Ovary (tissue), 9 donors: ENCODE measurements around the gene LMNTD2. TPM values are rescaled to one million over a fixed set of nuclear protein-coding genes. Genes with fewer than 3 reads are reported as not detected.

Experiments used
- DNase-seq, 5 donors: peaks; one replicate each; pipeline ENCODE4 v3.0.0-alpha.2; 2019 to 2020
- H3K27ac ChIP-seq, 2 donors: fragments of 200-600 bp; one replicate each; pipeline versions ENCODE4 v1.5.1 to v1.8.0; 2019 to 2022
- H3K27me3 ChIP-seq: fragments of 200-600 bp; one replicate; pipeline ENCODE4 v1.8.0; 2022
- H3K36me3 ChIP-seq: fragments of 200-600 bp; sonication (generic); one replicate; pipeline ENCODE4 v1.5.1; 2019
- H3K4me1 ChIP-seq: one replicate; pipeline ENCODE4 v1.8.1; 2013; ENCODE audit warnings: mild to moderate bottlenecking, moderate library complexity; ENCODE audit not compliant: insufficient read depth
- H3K4me3 ChIP-seq: fragments of 200-600 bp; sonication (generic); one replicate; pipeline ENCODE4 v1.5.1; 2017
- H3K9me3 ChIP-seq, 2 donors: fragments of 200-600 bp in 1 of 2; sonication (generic) in 1 of 2; one replicate each; pipeline versions ENCODE4 v1.5.1 to v1.8.1; 2013 to 2019; ENCODE audit warnings: mild to moderate bottlenecking in 1 of 2, moderate library complexity in 1 of 2
- EP300 ChIP-seq: sonication (generic); formaldehyde crosslinking; IDR thresholded peaks from one replicate; pipeline ENCODE4 v1.6.1; 2017; ENCODE audit warnings: antibody characterized with exemption
- POLR2A ChIP-seq: fragments of 450-650 bp; IDR thresholded peaks from one replicate; pipeline ENCODE4 v1.6.1; 2017; ENCODE audit warnings: antibody characterized with exemption, mild to moderate bottlenecking, moderate library complexity
- WGBS, 3 donors: extraction: QIAGEN DNeasy Blood & Tissue Kit in 1 of 3; methylation state at CpG; one replicate each; pipeline versions ENCODE4 v1.1.5 to v1.1.7; 2013 to 2017; 5-methylcytosine and 5-hydroxymethylcytosine counted together
- intact Hi-C, 4 donors: fragments of 100-400 bp; cut with DNase I; formaldehyde crosslinking; loops; one replicate each; pipeline versions ENCODE4 v1.11.0 to v1.15.1; 2022 to 2023
- polyA plus RNA-seq, 2 donors: library from polyadenylated mRNA; stranded (reverse); fragments of 200-250 nt in 1 of 2; fragments of 350-450 nt in 1 of 2; fragmentation: Illumina TruSeq in 1 of 2; extraction: RNeasy Lipid Tissue Mini Kit (QIAGEN cat#74804) in 1 of 2; gene quantifications; one replicate each; pipeline ENCODE4 v1.2.3, GENCODE V29; 2013 to 2014
- total RNA-seq, 7 donors: library from RNA; depleted of rRNA in 2 of 7; stranded (reverse); fragments of >200 nt in 2 of 7; fragmentation: NEBNext Ultra II Directional in 3 of 7; extraction: Animal tissue kit (Norgen Biotek cat#: 25700) in 3 of 7; gene quantifications; one replicate each; pipeline versions ENCODE4 v1.1.0 to v1.2.4, GENCODE V29; 2016 to 2023
- TF ChIP-seq, protein P1 (sequence below), 3 donors: fragments of 450-650 bp in 2 of 3; fragments of 200-600 bp in 1 of 3; IDR thresholded peaks; one replicate each; pipeline versions ENCODE4 v1.5.1 to v1.8.0; 2016 to 2022; ENCODE audit warnings: antibody characterized with exemption in 3 of 3, mild to moderate bottlenecking in 1 of 3
- donor health status: DM: no; HTN: no; CAD: no; lungs with moderate emphysema.
- donor health status: DM: no; HTN: no; CAD: no.
- donor health status: Bipolar disorder and iron deficiency.
- donor health status: DM: yes; HTN: yes; CAD: no.
- donor health status: DM: no; HTN: no; CAD: no.
- donor health status: DM: yes; HTN: yes; CAD: no.

The LMNTD2 gene
- total and polyA plus RNA-seq, 9 donors, result 0.70 to 7.6 (median 1.2) TPM; not detected in 1

DNA sequence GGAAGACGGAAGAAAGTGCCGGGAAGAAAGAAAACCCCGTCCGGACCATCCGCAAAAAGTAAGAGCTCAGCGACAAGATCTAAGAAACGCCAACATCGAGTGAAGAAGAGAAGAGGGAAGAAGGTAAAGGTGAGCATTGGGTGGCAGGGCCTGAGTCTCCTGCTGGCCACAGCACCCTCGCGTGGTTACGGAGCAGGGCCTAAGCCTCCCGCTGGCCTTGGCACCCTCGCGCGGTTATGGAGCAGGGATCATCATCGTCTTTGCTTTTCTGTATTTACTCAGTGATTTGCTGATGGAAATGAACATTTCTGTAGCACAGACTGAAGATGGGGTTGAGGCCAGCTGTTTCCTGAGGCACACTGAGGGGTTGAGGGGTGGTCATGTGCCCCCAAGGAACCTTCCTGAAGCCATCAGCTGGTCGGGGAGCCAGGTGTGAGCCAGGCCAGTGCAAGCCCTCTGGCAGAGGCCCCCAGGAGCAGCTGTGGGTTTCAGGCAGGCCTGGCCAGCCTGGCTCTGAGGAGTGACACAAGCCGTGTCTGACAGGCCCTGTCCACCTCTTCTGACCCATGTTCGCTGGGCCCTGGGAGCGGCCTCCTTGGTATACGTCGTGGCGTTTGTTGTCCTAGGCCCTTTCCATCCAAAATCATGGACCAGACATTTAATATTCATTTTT, 41.2 kb upstream of the LMNTD2 start:
- Histone ChIP-seq H3K4me1 (no peaks in the 10 kb centered on the region), H3K9me3 (no peaks in the 10 kb centered on the region), H3K36me3 (no peaks in the 10 kb centered on the region), H3K27me3 (no peaks in the 10 kb centered on the region), H3K4me3 (no peak overlapping the region), H3K27ac (no peak overlapping the region)
- TF ChIP-seq EP300, result no peak
- no peak for TF ChIP-seq POLR2A
- TF ChIP-seq, protein P1, sequence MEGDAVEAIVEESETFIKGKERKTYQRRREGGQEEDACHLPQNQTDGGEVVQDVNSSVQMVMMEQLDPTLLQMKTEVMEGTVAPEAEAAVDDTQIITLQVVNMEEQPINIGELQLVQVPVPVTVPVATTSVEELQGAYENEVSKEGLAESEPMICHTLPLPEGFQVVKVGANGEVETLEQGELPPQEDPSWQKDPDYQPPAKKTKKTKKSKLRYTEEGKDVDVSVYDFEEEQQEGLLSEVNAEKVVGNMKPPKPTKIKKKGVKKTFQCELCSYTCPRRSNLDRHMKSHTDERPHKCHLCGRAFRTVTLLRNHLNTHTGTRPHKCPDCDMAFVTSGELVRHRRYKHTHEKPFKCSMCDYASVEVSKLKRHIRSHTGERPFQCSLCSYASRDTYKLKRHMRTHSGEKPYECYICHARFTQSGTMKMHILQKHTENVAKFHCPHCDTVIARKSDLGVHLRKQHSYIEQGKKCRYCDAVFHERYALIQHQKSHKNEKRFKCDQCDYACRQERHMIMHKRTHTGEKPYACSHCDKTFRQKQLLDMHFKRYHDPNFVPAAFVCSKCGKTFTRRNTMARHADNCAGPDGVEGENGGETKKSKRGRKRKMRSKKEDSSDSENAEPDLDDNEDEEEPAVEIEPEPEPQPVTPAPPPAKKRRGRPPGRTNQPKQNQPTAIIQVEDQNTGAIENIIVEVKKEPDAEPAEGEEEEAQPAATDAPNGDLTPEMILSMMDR (IDR thresholded peaks at IDR 0.05), result no peak
- DNase-seq, result no peak
- intact Hi-C loops, result no loop called here
- WGBS, 3 donors, result 86 to 92% (median 90%) methylated on average over 23 of the region's 23 CpGs

DNA sequence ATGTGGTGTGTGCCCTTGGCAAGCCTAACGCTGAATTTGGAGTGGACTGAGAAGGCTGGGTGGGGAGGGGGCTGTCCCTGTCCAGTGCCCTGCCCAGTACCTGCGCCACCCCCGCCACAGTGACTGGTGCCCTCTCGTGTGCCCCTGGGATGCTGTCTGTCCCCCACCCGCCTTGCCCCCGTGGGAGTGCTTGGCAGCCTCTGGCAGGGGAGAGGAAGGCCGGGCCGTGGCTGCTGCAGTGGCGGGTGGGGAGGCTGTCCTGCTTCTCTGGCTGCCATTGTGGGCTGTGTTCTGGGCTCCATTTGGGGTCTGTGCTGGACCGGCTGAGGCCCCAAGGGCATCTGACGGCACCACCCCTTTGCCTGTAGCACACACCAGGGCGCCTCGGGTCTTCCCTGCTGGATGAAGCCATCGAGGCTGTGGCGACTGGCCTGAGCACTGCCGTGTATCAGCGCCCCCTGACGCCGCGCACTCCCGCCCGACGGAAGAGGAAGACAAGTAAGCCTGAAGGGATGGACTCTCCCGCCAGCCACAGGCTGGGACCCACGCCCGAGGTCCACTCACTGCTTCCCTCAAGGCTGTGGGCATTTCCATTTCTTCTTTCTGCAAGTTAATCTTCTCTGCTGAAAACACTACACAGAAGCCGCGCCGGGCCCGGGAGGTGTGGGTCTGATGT, 37.6 kb upstream of the LMNTD2 start:
- Histone ChIP-seq H3K4me3 (no peak overlapping the region), H3K4me1 (no peaks in the 10 kb centered on the region), H3K36me3 (no peaks in the 10 kb centered on the region), H3K27ac (no peak overlapping the region), H3K9me3 (no peaks in the 10 kb centered on the region), H3K27me3 (no peaks in the 10 kb centered on the region)
- WGBS, 3 donors, result 85 to 89% (median 89%) methylated on average over 28 to 30 of the region's 30 CpGs
- no peak for DNase-seq
- TF ChIP-seq POLR2A, result no peak
- TF ChIP-seq, protein P1 (IDR thresholded peaks at IDR 0.05), result no peak
- TF ChIP-seq EP300, result no peak
- intact Hi-C loops, result no loop called here

DNA sequence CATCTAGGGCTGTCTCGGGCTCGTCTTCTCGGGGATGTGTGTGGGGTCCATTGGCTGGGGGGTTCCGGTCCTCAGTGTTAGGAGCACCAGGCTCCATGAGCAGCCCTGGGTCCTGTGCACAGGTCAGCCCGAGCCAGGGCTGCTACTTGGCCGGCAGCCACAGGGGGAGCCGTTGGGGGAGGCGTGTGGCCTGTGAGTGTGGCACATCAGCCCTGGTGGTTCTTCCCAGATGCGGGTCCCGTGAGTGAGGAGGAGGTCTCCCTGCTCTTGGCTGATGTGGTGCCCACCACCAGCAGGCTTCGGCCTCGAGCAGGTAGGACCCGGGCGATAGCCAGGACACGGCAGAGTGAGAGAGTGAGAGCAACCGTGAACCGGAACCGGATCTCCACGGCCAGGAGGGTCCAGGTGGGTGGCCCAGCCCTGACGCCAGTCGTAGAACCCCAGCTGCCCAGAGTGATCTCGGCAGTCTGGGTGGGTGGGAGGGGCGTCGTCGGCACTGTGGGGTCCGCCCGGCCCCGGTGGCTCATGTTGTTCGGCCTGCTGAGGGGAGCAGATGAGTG, 36.7 kb upstream of the LMNTD2 start:
- Histone ChIP-seq H3K27me3 (no peaks in the 10 kb centered on the region), H3K4me3 (no peak overlapping the region), H3K4me1 (no peaks in the 10 kb centered on the region), H3K36me3 (no peaks in the 10 kb centered on the region), H3K9me3 (no peaks in the 10 kb centered on the region), H3K27ac (no peak overlapping the region)
- intact Hi-C loops, result no loop called here
- no peak for TF ChIP-seq EP300
- TF ChIP-seq, protein P1 (IDR thresholded peaks at IDR 0.05), result no peak
- no peak for TF ChIP-seq POLR2A
- no peak for DNase-seq
- WGBS, 3 donors, result 77 to 86% (median 83%) methylated on average over 22 to 29 of the region's 29 CpGs

DNA sequence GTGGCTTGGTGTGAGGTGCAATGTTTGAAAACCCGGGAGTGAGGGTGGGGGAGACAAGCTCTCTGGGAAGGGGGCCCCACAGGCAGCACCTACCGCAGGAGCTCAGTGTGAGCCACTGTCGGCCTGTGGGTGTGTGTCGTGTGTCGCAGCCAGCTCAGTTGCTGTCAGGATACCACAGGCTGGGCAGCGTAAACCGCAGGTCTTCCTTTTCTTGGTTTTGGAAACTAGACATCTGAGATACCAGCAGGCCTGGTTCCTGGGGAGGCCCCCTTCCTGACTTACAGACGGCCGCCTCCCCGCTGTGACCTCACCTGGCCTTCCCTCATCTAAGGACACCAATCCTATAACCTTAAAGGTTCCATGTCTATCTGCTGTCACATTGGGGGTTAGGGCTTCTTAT, 35.8 kb upstream of the LMNTD2 start:
- no peaks in the 10 kb centered on the region for H3K36me3 ChIP-seq
- H3K9me3 ChIP-seq, result no peaks in the 10 kb centered on the region
- intact Hi-C loops, result no loop called here
- H3K4me1 ChIP-seq, result no peaks in the 10 kb centered on the region
- no peaks in the 10 kb centered on the region for H3K27me3 ChIP-seq
- DNase-seq, result no peak
- TF ChIP-seq POLR2A, result no peak
- TF ChIP-seq, protein P1 (IDR thresholded peaks at IDR 0.05), result no peak
- TF ChIP-seq EP300, result no peak
- 84 to 91% (median 86%) methylated on average over 10 of the region's 10 CpGs for WGBS, 3 donors
- H3K27ac ChIP-seq, result no peak overlapping the region
- H3K4me3 ChIP-seq, result no peak overlapping the region
